ENCODE data around the gene ASZ1.

ASZ1 gene

GRCh38 chr7:117333168-117333567, 94.1 kb downstream of the ASZ1 start:
- DNase-seq: no peak

DNA sequence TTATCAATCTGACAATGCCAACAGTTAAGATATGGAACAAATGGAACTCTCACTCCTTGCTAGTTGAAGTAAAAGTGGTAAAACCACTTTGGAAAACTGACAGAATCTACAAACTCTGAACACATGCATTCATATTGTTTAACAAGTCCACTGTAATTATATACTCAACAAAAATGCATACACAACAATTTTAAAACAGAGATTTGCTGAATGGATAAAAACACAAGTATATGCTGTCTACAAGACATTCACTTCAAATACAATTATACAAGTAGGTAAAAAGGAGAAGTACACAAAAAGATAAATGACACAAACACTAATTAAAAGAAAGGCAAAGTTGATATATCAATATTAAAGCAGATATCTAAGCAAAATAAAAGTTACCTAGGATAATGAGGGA, 95.3 kb downstream of the ASZ1 start:
- no peak for DNase-seq

DNA sequence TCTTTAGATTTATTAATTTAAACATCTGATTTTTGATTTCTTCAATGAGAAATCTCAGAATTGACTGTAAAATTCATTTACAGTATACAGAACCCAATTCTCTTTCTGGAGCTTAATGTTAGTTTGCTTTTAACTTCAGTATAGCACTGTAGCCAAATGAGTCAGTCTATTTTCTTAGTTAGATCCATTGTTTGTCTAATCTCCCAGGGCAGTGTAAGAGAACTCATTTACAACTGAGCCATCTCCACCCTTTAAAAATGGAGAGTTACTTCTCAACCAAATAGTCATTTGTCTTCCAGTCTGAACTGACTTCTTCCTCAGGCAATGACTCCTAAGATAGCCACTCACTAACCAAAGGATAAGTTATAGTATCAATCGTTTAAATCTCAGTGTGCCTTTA, 101.5 kb downstream of the ASZ1 start:
- DNase-seq: no peak

DNA sequence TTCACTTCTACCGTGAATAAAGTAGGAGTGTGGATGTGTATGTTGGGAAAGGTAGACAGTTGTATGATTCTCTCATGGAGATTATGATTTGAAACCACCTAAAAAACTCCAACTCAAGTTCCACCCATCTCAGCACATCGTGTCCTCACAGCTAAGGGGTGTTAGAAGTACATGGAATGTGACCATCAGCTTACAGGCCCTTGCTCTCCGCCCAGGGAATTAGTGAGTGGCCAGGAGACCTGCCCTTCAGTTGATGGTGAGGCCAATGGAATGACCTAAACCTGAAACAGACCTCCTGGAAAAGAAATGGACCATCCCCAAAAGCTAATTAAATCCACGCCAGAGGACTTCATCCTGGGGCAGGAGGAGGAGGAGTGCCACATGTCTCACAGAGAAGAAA, 102.3 kb downstream of the ASZ1 start:
- no peak for DNase-seq

- peak; percentile 13 for DNase-seq
These were observed 103.2 kb downstream of the ASZ1 start for GRCh38 chr7:117323851-117324711.

GRCh38 chr7:117323305-117323850, 103.9 kb downstream of the ASZ1 start:
- peak; percentile 31 for DNase-seq

DNA sequence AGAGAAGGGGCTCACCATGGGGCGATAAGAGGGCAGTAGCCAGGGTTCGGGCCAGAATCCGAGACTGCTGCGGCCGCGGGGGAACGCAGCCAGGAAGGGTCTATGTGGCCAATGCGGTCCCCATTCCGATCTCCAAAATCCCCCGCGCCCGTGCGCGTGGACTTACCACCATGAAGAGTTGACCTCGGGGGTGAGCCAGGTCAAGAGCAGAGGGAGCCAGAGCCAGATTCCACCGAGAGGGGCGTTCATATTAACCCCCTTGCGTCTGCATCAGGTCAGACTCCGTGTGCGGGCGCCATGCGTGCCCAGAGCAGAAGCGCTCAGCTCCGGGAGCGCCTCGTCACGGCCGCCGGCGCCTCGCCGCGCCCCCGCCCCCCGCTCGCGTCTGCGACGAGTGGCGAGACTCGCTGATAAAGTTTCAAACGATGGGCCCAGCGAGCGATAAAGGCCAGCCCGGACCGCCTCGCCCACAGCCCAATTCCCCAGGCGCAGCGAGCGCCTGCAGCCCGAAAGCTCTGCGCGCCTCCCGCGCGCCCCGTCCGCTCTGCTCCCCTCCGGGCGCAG, 104.5 kb downstream of the ASZ1 start, which contains the start of gene WNT2:
Gene WNT2, minus strand, starts transcription at position 318 of the 564 bp plus-strand sequence. Its CDS starts 69 bp downstream, at position 249.
- no peak for DNase-seq

DNA sequence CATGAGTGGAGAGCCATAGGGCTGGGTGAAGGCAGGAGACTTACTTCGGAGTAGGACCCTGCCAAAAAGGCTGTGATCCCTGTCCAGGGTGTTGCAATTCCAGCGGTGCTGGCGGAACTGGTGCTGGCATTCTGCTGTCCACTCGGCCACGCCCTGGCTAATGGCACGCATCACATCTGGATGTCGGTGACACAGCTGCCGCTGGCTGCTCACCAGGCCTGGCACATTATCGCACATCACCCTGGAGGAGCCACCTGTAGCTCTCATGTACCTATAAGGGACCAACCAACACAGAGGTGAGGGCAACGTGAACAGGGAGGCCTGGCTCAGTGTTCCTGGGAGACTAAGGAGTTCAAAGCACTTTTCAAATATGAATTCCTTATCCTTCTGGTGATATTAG, 106.8 kb downstream of the ASZ1 start:
- DNase-seq: no peak

DNA sequence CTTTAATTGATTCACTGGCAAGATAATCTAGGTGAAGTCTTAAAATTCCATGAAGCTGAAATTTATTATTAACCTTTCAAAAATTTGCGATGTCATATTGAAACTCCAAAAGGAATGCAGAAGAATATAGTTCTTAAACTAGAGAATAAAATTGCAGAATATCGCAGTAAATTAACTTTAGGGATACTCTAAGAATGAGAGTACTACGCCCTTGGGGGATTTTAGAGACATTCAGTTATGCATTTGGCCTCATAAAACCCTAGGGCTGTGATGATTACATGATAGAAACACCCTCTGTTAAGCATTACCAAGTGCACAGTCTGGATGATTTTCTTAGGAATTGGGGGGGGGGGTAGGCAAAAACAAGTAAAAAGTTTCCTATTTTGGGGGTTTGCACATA, 108.1 kb downstream of the ASZ1 start:
- DNase-seq: no peak

- DNase-seq: no peak
These were observed 113.7 kb downstream of the ASZ1 start for GRCh38 chr7:117313582-117313981.

Measured in NCI-H2171 treated with DMSO at 0.1 percent for 48 hours (cell line).